WERI-Rb-1 (cell line): ENCODE measurements around the gene SETSIP.
"Not testable (repeated sequence)": the region's sequence is repeated elsewhere in the genome, so short reads cannot be mapped to it uniquely, and the experiment has no call there.

ENCODE experiments used
- DNase-seq: peaks from one replicate; pipeline ENCODE4 v3.0.0-alpha.2; 2020
- H3K27ac ChIP-seq: fragments of 250-450 bp; sonication (Bioruptor Pico); 2 replicates; pipeline ENCODE4 v1.5.1; 2020; ENCODE audit warnings: mild to moderate bottlenecking, moderate library complexity
- H3K27me3 ChIP-seq: fragments of 250-450 bp; sonication (Bioruptor Pico); 2 replicates; pipeline ENCODE4 v1.5.1; 2021; ENCODE audit warnings: mild to moderate bottlenecking, low read depth, moderate library complexity; ENCODE audit not compliant: insufficient read depth, severe bottlenecking
- H3K36me3 ChIP-seq: fragments of 250-450 bp; sonication (Bioruptor Pico); 2 replicates; pipeline ENCODE4 v1.5.1; 2020; ENCODE audit warnings: mild to moderate bottlenecking, moderate library complexity
- H3K4me3 ChIP-seq: 2 replicates; pipeline ENCODE4 v1.5.1; 2011; ENCODE audit warnings: low read depth, mild to moderate bottlenecking, control low read depth, low read length
- H3K9me3 ChIP-seq: fragments of 250-450 bp; sonication (Bioruptor Pico); 2 replicates; pipeline ENCODE4 v1.5.1; 2021; ENCODE audit warnings: mild to moderate bottlenecking, moderate library complexity; ENCODE audit not compliant: severe bottlenecking
- CTCF ChIP-seq: IDR thresholded peaks from 2 replicates; pipeline ENCODE4 v1.5.1; 2011; ENCODE audit warnings: low read depth, mild to moderate bottlenecking, control low read depth, inconsistent platforms, low read length

SETSIP gene

GRCh38 chr1:92079441-92079840, 4.2 kb upstream of the SETSIP start:
- peak overlapping the region; percentile 78 for H3K27ac ChIP-seq
- H3K27me3 ChIP-seq: no peaks in the 10 kb centered on the region
- H3K36me3 ChIP-seq: peaks cover 4% of the 10 kb centered on the region; the same call in 1 of the 2 replicates
- peak overlapping the region; percentile 78; the same call in 1 of the 2 replicates for H3K4me3 ChIP-seq
- no peak for DNase-seq
- TF ChIP-seq CTCF: no peak
- H3K9me3 ChIP-seq: no peaks in the 10 kb centered on the region

- not testable (repeated sequence) for H3K36me3 ChIP-seq, H3K4me3 ChIP-seq, H3K27me3 ChIP-seq, H3K9me3 ChIP-seq, DNase-seq, H3K27ac ChIP-seq
Measured at GRCh38 chr1:92078077-92078476, 2.9 kb upstream of the SETSIP start.

- TF ChIP-seq CTCF: no peak
- Histone ChIP-seq H3K9me3 (no peaks in the 10 kb centered on the region), H3K27me3 (no peaks in the 10 kb centered on the region), H3K27ac (no peak overlapping the region), H3K36me3 (peaks cover 4% of the 10 kb centered on the region; the same call in 1 of the 2 replicates), H3K4me3 (no peak overlapping the region)
- no peak for DNase-seq
Measured at GRCh38 chr1:92076363-92076762, 1.2 kb upstream of the SETSIP start.

- H3K9me3 ChIP-seq, H3K27ac ChIP-seq, H3K4me3 ChIP-seq, H3K36me3 ChIP-seq, DNase-seq, H3K27me3 ChIP-seq: not testable (repeated sequence)
Measured at GRCh38 chr1:92074446-92074845, 765 bp downstream of the SETSIP start.

GRCh38 chr1:92070892-92071291, 4.3 kb downstream of the SETSIP start:
- H3K27me3 ChIP-seq: no peaks in the 10 kb centered on the region
- TF ChIP-seq CTCF: no peak
- no peak for DNase-seq
- no peaks in the 10 kb centered on the region for H3K36me3 ChIP-seq
- H3K27ac ChIP-seq: no peak overlapping the region
- no peak overlapping the region for H3K4me3 ChIP-seq
- no peaks in the 10 kb centered on the region for H3K9me3 ChIP-seq

GRCh38 chr1:92066321-92066720, 8.9 kb downstream of the SETSIP start:
- no peak overlapping the region for H3K27ac ChIP-seq
- H3K27me3 ChIP-seq: no peaks in the 10 kb centered on the region
- H3K4me3 ChIP-seq: no peak overlapping the region
- no peaks in the 10 kb centered on the region for H3K9me3 ChIP-seq
- no peak for DNase-seq
- TF ChIP-seq CTCF: no peak
- no peaks in the 10 kb centered on the region for H3K36me3 ChIP-seq

- H3K36me3 ChIP-seq: no peaks in the 10 kb centered on the region
- no peak overlapping the region for H3K4me3 ChIP-seq
- TF ChIP-seq CTCF: peak; percentile 38; the same call in 1 of the 2 replicates
- H3K9me3 ChIP-seq: no peaks in the 10 kb centered on the region
- H3K27ac ChIP-seq: no peak overlapping the region
- no peaks in the 10 kb centered on the region for H3K27me3 ChIP-seq
- DNase-seq: no peak
Measured at GRCh38 chr1:92065042-92065441, 10.2 kb downstream of the SETSIP start.
